ENCODE data around the gene TCTN3.
"Not testable (repeated sequence)": the region's sequence is repeated elsewhere in the genome, so short reads cannot be mapped to it uniquely, and the experiment has no call there.

TCTN3 gene

GRCh38 chr10:95693071-95693667 lies 558 bp downstream of the TCTN3 start:
- DNase-seq, result peak in 3 of 42 donors; percentile 2 to 37 (median 7)
- intact Hi-C loops (cut with DNase I), result loop anchor here (5.0 to 10.0 kb wide), 2 partner anchors 349 to 442 kb away; partner anchors contain the start of genes CCNJ and ZNF518A

GRCh38 chr10:95691281-95691680 lies 2.4 kb downstream of the TCTN3 start:
- intact Hi-C loops (cut with DNase I), result loop anchor here (5.0 to 10.0 kb wide), 2 partner anchors 351 to 444 kb away; partner anchors contain the start of genes CCNJ and ZNF518A
- no peak for DNase-seq

DNA sequence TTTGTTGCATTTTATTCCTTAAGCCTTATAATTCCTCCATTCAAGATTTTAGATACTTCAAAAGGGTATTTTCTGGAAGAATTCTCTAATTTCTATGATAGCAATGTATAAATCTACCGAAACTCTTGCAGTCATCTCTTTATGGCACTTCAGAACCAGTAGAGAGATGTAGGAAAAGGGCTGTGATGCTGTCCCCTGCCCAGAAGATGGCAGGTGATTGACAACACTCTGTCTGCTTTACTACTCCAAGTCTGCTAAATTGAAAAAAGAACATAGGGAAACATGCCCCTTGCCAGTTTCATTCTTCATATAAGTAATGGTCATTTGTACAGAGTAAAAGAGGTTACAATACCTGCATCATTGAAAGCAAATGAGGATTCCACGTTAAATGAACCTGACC lies 5.1 kb downstream of the TCTN3 start:
- intact Hi-C loops (cut with DNase I), result no loop called here
- DNase-seq, result no peak

DNA sequence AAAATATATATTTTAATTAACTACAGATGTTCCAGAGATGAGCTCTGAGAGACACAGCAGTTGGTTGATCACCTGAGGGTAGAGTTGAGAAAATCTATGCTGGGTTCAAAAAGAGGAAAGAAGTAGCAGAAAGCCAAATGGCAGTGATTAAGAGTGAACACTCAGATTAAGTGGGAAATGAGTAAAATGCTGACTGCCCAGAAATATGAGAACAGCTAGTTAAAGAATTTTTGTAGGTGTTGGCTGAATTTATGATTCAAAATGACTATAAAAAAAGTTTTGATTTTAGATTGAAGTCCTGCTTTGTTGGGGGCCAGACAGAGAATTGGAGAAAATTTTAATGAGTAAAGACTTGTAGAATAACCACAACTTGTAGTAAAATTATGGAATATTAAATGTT lies 9.8 kb downstream of the TCTN3 start:
- intact Hi-C loops (cut with DNase I), result no loop called here
- DNase-seq, result no peak

DNA sequence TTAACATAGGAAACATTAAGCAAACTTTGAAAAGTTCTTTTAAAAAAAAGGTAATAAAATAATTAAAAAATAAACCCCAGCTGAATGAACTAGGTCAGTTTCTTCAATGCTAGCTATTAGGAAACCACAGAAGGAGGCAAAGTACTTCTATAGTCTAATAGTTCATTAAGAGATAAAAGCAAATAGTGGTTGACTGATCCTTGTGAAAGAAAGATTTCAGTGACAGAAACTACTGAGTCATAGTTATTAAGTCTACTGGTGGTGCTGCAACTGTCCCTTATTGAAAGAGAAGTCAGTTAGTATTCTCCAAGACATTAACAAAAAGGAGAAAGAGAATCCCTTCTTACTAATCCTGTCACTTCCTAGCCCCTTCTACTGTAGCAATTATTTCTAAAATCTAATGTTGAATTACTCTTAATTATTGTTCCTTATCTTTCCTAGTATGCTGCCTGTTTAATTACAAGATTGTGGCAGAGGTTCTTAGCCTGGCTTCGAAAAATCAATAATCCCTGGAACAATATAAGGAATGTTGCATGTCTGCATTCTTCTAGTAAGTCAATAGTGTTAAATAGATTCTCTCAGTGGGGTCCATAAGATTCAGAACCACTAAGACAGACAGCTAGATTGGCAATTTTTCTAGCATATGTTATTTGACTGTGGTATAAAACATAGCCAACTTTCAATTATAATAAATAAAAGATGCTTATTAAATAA lies 18.2 kb downstream of the TCTN3 start:
- intact Hi-C loops (cut with DNase I), result no loop called here
- DNase-seq, result no peak

- no peak for DNase-seq
- intact Hi-C loops (cut with DNase I), result no loop called here
Measured at GRCh38 chr10:95674643-95675042, 19.1 kb downstream of the TCTN3 start.

GRCh38 chr10:95672641-95673040 lies 21.1 kb downstream of the TCTN3 start:
- intact Hi-C loops (cut with DNase I); DNase-seq: not testable (repeated sequence)

DNA sequence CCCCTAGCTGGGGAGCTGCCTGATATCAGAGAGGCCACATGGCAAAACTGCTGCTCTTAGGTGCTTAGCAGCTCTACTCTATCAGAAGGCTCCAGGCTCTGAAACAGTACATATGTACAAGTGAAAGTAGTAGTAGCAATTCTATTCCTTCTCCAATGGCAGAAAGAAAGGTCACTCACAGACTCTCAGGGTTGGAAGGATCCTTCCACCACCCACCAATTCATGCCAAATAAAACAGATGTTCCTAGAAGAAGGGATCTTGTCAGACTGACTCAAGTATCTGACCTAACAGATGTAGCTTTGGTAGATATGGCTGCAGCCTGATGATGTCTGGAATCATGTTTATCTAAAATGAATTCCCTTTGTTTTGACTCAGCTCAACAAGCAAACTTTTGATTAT lies 29.2 kb downstream of the TCTN3 start:
- no peak for DNase-seq
- intact Hi-C loops (cut with DNase I), result no loop called here

DNA sequence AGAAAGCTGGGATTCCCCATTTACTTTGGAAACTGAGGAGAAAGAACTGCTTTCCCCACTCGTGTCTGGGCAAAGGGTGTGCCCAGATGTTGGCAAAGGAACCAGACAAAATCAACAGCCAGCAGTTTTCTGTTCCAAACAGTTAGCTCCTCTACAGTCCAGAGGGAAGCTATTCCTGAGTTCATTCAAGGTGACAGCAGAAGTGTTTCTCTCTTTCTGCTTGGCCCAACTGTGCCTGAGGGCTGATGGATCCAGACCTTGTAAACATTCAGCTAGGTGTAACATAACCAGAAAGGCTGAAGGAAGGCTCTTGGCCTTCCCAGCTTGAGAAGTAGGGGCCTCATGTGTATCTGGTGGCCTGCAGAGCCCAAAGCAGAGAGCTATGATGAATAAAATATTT lies 30.2 kb downstream of the TCTN3 start:
- no peak for DNase-seq
- intact Hi-C loops (cut with DNase I), result no loop called here

DNA sequence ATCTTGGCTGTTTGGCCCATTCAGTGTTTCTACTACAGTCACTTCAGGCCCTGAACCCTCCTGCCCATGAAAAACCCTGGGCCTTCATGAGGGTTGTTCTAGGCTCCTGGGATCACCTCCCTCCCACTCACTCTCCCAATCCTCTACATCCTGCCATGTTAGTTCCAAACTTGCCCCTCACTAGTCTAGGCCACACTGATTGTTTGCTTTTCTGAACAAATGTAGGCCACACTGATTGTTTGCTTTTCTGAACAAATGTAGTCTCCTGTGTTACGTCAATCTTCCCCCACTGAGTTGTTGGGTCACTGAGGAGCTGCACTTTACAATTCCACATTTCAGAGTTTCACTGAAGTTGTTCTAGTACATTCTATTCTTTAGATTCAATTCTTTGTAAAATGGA lies 31.9 kb downstream of the TCTN3 start:
- intact Hi-C loops (cut with DNase I), result no loop called here
- no peak for DNase-seq

GRCh38 chr10:95660283-95660682 lies 33.4 kb downstream of the TCTN3 start:
- intact Hi-C loops (cut with DNase I), result no loop called here
- DNase-seq, result no peak

DNA sequence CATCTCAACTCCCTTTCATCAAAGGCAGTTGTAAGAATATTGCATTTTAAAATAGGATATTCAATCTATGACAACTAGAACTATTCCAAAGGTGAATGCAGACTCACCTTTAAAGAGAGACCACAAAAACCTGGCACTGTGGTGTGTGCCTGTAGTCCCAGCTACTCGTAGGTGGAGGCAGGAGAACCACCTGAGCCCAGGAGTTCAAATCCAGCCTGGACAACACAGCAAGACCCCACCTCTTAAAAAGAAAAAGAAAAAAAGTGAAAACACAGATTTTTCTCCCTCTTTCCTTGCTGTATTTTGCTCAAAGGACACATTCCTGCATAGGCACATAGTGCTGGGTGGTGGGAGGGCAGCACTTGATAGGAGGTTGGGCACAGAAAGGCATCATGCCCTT lies 36.5 kb downstream of the TCTN3 start:
- intact Hi-C loops (cut with DNase I), result no loop called here
- no peak for DNase-seq

GRCh38 chr10:95656291-95657164 lies 37.2 kb downstream of the TCTN3 start, which contains the start of gene ALDH18A1:
Gene ALDH18A1 (minus strand): TSS chr10:95656711. CDS start chr10:95653377, 3,334 bp downstream.
- intact Hi-C loops (cut with DNase I), result no loop called here
- peak; percentile 71 to 97 (median 91) for DNase-seq

DNA sequence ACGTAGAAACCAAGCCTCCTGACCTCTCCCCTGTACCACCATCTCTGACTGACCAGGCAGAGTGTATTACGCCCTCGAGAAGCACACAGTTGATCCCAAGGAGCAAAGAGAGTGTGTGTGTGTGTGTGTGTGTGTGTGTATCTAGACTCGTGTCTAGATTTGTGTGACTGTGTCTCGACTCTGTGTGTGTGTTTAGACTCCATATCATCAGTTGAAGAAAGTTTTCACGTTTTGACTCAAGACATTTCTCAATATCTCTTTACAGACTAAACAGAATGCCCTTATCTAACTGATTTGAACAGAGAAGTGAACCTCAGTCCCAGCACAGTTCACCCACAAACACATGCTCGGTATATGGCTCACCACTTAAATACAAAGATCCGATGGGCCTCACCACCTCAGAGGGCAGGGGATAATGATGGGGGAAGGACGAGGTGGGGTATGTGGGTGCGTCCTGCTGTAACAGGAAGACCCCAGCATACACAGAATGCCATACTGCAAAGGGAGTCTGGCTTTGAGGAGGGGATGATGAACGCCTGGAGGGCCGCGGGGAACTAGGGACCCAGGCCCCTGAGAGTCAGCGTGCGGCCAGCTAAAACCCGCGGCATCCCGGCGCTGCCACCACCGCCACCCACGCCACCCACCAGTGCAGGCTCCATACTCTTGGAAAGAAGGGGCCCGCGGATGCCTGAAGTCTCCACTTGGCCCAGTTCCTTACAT lies 38.0 kb downstream of the TCTN3 start:
- intact Hi-C loops (cut with DNase I), result no loop called here
- DNase-seq, result peak in 10 of 42 donors; percentile 2 to 57 (median 16)

DNA sequence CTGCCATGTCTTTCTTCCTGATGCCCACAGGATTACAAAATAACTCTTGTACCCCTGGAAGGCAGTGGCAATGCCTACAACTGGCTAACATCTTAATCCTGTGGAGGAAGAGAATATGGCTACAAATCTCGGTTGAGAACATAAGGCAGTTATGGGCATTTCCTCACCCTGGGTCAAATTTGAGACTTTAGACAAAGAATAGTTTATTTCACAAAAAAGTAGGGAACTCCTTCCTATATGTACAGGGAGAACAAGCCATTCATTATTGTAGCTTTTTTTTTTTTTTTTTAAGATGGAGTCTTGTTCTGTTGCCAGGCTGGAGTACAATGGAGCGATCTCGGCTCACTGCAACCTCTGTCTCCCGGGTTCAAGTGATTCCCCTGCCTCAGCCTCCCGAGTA lies 39.8 kb downstream of the TCTN3 start:
- intact Hi-C loops (cut with DNase I), result no loop called here
- DNase-seq, result no peak

GRCh38 chr10:95651346-95652060 lies 42.2 kb downstream of the TCTN3 start:
- intact Hi-C loops (cut with DNase I), result no loop called here
- no peak for DNase-seq

GRCh38 chr10:95650232-95650631 lies 43.5 kb downstream of the TCTN3 start:
- DNase-seq, result no peak
- intact Hi-C loops (cut with DNase I), result no loop called here

GRCh38 chr10:95648138-95648537 lies 45.6 kb downstream of the TCTN3 start:
- intact Hi-C loops (cut with DNase I), result no loop called here
- DNase-seq, result no peak

GRCh38 chr10:95646160-95646559 lies 47.6 kb downstream of the TCTN3 start:
- intact Hi-C loops (cut with DNase I), result no loop called here

More at GRCh38 chr10:95646160-95646559, 47.6 kb downstream of the TCTN3 start:
- no peak for DNase-seq
